Measurements from ENCODE around the gene EN2.

The EN2 gene

DNA sequence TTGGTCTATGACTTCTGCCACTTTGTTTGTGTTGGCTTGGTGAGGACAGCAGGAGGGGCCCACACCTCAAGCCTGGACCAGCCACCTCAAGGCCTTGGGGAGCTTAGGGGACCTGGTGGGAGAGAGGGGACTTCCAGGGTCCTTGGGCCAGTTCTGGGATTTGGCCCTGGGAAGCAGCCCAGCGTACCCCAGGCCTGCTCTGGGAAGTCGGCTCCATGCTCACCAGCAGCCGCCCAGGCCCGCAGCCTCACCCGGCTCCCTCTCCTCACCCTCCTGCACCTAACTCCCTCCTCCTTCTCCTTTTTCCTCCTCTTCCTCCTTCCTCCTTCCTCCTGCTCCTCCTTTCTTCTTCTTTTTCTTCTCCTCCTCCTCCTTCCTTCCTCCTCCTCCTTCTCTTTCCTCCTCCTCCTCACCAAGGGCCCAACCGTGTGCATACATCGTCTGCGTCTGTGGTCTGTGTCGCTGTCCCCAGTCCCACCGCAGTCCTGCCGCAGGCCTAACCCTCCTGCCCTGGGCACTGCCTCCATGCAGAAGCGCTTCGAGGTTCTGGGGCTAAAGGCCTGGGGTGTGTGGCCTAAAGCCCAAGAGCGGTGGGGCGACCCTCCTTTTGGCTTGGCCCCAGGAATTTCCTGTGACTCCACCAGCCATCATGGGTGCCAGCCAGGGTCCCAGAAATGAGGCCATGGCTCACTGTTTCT lies 5.3 kb downstream of the EN2 start:
- DNase-seq (ENCODE audit: low read depth in 4 of 4, low spot score in 1 of 4): no peak

GRCh38 chr7:155464183-155464582 lies 6.3 kb downstream of the EN2 start:
- DNase-seq (ENCODE audit: low read depth in 4 of 4, low spot score in 1 of 4): no peak

- DNase-seq (ENCODE audit: low read depth in 4 of 4, low spot score in 1 of 4): no peak
These were observed 7.2 kb downstream of the EN2 start for GRCh38 chr7:155464948-155465739.

DNA sequence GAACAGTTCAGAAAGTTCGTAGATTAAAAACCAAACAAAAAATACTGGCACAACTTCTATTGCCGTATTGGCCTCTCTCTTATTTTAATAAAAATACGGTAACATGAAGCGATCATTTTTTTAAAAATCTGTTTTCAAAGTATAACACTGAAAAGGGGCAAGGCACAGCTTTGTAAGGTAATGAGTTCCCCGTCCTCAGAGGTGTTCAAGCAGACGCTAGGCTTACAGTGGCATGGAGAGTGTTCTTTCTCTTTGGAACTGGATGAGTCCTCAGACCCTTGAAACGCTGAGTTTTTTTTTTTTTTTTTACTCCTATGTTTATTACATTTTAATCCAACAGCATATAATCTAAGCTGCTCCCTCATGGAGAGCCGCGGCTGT lies 7.8 kb downstream of the EN2 start:
- no peak for DNase-seq (ENCODE audit: low read depth in 4 of 4, low spot score in 1 of 4)

- DNase-seq (ENCODE audit: low read depth in 4 of 4, low spot score in 1 of 4): no peak
These were observed 8.3 kb downstream of the EN2 start for GRCh38 chr7:155466142-155466813.

- DNase-seq (ENCODE audit: low read depth in 4 of 4, low spot score in 1 of 4): no peak
These were observed 9.1 kb downstream of the EN2 start for GRCh38 chr7:155466814-155467733.

- DNase-seq (ENCODE audit: low read depth in 4 of 4, low spot score in 1 of 4): no peak
These were observed 10.2 kb downstream of the EN2 start for GRCh38 chr7:155467846-155468784.

DNA sequence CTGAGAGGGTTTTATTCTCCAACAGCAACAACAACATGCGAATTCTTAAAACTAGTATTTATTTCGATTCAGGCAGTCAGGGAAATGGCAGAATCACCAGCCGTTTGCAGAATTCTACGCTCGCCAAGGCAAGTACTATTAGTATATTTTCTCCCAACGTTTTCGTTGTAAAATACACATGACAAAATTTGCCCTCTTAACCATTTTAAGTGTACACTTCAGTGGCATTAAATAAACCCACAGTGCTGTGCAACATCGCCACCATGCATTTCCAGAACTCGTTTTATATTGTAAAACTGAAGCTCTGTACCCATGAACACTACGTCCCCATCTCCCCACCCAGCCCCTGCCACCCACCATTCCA lies 10.8 kb downstream of the EN2 start:
- DNase-seq (ENCODE audit: low read depth in 4 of 4, low spot score in 1 of 4): no peak

GRCh38 chr7:155469311-155470185 lies 11.6 kb downstream of the EN2 start:
- DNase-seq (ENCODE audit: low read depth in 4 of 4, low spot score in 1 of 4): no peak

- DNase-seq (ENCODE audit: low read depth in 4 of 4, low spot score in 1 of 4): no peak
These were observed 12.2 kb downstream of the EN2 start for GRCh38 chr7:155470186-155470487.

- DNase-seq (ENCODE audit: low read depth in 4 of 4, low spot score in 1 of 4): no peak
These were observed 13.0 kb downstream of the EN2 start for GRCh38 chr7:155470686-155471638.

DNA sequence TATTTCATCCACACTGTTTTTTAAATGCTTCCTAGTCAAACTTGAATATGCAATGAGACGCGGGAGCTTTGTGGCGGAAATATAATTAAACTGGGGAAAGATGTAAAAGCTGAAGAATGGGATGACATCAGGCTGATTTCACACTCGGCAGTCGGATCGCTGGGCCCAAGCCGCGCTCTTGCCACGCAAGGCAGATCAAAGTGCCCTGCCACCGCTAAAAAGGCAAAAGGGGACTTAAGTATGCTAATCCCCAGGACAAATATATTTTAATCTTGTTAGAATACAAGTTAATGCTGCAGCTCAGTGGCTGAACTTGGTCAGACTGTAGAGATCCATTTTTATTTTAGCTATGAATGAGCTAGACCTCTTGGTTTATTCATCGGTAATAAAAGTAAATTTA lies 13.8 kb downstream of the EN2 start:
- no peak for DNase-seq (ENCODE audit: low read depth in 4 of 4, low spot score in 1 of 4)

GRCh38 chr7:155477476-155477875 lies 19.5 kb downstream of the EN2 start:
- no peak for DNase-seq (ENCODE audit: low read depth in 4 of 4, low spot score in 1 of 4)

DNA sequence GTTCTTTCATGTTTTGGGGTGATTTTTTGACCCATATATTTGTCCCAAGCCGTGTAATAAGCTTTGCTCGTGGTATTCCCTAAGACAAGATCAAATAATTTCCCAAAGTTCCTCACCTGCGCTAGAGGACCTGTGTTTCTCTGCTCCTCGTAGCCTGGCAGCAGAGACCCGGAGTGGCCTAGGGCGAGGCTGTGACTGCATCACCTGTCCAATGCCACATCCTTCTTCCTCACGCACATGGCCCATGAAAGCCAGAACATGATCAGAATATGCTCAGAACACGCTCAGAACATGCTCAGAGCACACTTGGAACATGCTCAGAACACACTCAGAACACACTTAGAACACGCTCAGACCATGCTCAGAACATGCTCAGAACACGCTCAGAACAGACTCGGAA lies 23.8 kb downstream of the EN2 start:
- no peak for DNase-seq (ENCODE audit: low read depth in 4 of 4, low spot score in 1 of 4)

DNA sequence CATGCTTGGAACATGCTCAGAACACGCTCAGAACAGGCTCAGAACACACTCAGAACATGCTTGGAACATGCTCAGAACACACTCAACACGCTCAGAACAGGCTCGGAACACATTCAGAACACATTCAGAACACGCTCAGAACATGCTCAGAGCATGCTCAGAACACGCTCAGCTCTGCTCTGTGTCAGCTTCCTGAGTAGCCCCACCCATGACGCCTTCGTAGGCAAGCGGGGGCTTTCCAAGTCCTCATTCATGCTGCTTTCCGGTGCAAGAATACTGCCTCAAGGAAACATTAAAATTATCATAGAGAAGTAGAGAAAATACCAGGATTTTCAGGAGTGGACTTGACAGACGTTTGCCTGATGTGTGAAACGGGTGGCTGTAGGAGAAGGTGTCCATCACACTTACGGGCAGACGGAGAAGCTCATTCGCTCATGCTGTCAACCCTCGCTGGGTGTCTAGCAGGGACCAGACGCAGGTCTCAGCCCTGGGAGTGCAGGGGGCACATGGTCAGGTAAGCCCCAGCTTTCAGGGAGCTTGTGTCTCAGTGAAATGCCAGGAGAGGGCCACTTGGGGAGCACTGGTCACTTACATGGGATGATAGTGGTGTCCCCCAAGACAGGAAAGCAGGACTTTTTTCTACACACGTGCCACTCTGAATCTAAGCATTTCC lies 24.7 kb downstream of the EN2 start:
- no peak for DNase-seq (ENCODE audit: low read depth in 4 of 4, low spot score in 1 of 4)

DNA sequence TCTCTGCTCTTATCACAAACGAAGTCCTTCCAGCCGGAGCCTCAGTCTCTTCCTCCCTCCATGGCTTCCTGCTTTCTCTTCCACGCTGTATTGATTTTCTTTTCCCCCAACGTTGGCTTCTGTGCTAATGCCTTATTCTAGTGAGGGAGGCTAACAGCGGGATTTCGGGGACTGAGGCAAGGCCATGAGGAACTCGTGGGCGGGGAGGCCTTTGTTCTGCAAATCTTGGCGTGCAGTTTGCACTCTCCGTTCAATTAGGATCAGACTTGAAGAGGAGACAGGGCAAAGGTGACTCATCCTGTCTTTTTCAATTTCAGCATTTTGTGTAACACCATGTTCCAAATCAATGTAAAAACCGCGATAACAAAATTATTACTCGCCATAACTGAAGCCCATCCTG lies 25.3 kb downstream of the EN2 start:
- DNase-seq (ENCODE audit: low read depth in 4 of 4, low spot score in 1 of 4): no peak

- no peak for DNase-seq (ENCODE audit: low read depth in 4 of 4, low spot score in 1 of 4)
These were observed 26.0 kb downstream of the EN2 start for GRCh38 chr7:155483868-155484325.
